ENCODE measurements around the gene APBB1.
A peak's percentile ranks its signal among the peaks of the same experiment; 100 is the strongest.

APBB1 gene

DNA sequence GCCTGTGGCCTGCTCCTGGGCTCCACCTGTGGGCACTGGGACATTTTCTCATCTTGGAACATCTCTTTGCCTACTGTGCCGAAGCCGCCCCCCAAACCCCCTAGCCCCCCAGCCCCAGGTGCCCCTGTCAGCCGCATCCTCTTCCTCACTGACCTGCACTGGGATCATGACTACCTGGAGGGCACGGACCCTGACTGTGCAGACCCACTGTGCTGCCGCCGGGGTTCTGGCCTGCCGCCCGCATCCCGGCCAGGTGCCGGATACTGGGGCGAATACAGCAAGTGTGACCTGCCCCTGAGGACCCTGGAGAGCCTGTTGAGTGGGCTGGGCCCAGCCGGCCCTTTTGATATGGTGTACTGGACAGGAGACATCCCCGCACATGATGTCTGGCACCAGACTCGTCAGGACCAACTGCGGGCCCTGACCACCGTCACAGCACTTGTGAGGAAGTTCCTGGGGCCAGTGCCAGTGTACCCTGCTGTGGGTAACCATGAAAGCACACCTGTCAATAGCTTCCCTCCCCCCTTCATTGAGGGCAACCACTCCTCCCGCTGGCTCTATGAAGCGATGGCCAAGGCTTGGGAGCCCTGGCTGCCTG is 27.3 kb downstream of the APBB1 start:
- DNase-seq = no peak

DNA sequence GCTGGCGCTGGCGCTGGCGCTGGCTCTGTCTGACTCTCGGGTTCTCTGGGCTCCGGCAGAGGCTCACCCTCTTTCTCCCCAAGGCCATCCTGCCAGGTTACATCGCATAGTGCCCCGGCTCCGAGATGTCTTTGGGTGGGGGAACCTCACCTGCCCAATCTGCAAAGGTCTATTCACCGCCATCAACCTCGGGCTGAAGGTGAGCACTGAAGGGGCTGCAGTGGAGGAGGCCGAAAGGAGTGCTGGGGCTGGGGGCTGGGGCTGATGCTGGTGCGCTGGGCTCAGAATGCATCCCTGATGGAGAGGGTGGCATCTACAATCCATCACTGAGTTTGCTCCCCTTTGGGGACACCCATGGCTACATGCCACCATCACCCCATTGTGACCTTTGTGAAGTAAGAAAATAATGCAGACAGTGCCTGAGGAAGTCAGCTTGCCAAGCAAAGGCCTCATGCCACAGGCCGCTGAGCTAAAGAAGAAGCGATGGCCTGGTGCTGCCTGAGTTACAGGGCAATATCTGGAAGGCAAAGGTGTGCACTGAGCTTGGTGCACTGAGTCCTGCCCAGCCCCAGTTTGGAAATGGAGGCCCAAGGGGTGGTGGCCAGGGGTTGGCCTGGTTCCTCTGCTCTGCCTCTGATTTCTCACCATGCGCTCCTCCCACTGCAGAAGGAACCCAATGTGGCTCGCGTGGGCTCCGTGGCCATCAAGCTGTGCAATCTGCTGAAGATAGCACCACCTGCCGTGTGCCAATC is 28.0 kb downstream of the APBB1 start:
- no peak for DNase-seq

DNA sequence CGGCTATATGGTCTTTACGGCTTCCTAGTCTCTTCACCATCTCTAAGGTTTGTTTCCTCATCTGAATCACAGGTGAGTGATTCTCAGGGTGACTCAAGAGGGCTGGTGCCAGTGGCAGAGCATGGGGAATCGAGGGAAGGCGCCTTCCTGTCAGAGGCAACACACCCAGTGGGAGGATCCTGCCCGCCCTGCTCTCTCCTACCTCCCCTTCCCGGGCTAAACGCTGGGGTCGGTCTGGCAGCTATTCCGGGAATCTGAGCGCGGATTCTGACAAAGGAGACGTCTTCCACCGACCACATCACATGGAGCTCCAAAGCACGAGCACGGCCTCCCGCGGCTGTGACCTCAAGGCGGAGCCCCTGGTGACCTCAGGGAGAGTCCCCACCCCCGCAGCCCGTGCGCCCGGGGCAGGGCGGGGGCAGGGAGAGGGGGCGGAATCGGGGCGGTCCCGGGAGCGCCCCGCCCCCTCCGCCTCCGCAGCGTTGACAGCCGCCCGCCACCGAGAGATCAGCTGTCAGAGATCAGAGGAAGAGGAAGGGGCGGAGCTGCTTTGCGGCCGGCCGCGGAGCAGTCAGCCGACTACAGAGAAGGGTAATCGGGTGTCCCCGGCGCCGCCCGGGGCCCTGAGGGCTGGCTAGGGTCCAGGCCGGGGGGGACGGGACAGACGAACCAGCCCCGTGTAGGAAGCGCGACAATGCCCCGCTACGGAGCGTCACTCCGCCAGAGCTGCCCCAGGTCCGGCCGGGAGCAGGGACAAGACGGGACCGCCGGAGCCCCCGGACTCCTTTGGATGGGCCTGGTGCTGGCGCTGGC is 28.8 kb downstream of the APBB1 start, which contains the start of gene SMPD1:
Gene SMPD1, plus strand, starts transcription at position 570 of the 813 bp plus-strand sequence. Its CDS starts 125 bp downstream, at position 695.
- peak; percentile 85 for DNase-seq

DNA sequence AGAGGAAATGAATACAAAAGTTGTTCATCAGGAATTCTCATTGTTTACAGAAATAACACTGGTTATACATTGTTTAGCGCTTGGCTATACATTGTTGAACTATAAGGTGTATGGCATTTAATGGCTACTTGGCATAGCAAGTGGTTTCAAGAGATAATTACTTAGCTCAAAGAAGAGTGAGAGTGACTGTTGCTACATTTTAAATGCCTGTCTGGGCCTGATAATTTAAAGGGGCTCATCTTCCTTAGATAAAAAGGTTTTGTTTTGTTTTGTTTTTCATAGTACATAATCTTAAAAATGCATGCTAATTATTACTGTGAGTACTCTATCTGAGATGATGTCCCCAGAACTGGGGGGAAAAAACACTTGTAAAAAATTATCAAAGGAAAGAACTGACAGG is 30.1 kb downstream of the APBB1 start:
- DNase-seq = no peak

DNA sequence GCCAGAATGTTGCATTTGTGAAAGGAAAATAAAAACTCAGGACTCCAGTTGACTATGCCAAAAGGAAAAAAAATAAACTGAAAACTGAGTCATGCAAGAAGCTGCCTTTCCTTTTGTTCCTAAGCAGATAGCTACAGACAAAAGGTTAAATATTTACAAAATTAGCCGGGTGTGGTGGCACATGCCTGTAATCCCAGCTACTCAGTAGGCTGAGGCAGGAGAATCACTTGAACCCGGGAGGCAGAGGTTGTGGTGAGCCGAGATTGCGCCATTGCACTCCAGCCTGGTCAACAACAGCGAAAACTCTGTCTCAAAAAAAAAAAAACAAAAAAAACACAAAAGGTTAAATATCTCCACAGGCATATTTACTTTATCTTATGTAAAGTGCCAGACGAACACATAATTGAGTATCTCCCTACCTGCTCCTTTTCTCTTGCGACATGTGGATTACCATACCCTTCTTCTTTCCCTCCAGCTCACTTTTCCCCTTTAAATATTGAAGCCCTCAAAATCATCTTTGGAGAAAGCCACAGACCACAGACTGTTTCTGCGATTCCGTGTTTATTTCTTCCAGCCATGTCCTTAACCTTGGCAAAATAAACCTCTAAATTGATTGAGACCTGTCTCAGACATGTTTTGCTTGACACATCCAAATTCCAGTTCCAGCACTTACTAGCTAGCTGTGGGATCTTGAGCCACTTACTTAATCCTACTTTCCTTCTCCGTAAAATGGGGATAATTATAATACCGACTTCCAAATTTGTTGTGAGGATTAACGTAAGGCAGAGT is 30.9 kb downstream of the APBB1 start:
- no peak for DNase-seq

DNA sequence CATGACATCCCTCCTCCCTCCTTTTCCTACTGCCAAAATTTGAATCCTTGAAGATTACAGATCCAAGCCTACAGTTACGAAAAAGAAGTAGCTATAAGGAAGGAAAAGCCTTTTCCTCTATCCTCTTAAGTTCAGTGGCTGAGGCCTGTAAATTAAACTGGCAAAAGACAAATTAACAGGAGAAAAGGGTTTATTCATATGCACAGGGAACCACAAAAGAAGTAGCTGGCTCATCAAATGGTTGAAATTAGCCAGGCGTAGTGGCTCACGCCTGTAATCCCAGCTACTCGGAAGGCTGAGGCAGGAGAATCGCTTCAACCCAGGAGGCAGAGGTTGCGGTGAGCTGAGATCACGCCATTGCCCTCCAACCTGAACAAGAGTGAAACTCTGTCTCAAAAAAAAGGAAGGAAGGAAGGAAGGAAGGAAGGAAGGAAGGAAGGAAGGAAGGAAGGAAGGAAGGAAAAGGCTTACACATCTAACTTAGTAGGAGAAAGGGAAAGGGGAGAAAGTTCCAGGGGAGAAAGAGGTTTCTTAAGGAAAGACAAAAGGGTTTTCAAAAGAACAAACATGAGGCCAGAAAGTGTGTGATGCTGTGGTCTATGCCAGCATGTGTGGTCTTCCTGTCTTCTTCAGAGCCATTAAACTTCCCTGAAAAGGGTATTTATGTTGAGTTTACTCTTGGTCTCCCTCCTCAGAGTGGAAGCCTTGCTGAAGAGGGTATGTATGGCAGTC is 33.7 kb downstream of the APBB1 start:
- no peak for DNase-seq

DNA sequence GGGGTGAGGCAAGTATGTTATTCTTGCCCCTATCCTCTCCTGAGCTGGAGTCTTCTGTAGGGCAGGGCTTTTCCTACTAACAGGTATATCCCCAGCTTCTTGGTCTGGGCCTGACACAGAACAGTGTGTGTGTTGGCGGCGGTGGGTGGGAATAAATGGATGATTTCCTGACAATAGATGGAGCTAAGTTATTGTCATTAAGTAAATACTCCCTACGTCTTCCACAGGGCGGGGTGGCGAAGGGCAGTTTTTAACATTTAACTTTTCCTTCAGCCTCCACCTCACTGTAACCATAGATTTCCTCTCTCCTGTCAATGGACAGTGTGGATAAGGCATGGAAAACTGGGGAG is 40.3 kb downstream of the APBB1 start:
- DNase-seq = no peak

DNA sequence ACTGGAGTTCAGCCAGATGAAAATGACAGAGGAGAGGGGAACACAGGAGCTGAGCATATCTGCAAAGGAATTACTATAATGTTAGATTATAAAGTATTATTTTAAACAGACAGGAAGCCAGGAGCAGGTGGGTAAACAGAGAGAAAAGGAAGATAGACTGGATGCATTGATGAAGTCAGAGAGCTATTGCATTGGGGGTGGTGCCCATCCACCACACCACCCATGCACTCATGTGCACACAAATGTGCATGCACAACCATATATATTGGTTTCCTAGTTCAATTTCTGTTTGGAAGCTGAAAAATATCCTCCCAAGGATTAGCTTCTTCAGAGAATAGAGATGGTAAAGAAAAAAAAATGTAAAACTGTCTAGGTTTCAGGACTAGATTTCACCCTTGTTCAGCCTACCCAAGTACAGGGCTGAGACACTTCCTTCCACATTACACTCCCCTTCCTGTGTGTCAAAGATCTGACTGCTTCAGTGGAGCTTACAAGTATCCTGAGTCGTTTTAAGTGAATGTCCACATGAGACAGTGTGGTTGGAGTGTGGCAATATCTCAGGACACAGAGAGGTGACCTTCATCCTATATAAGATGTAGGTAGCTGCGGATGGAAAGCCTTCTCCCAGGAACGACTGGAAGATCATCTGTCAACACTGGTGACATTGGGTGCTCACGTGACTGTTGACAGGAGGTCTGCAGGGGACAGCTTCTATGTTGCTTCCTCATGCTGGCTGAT is 40.8 kb downstream of the APBB1 start:
- no peak for DNase-seq

DNA sequence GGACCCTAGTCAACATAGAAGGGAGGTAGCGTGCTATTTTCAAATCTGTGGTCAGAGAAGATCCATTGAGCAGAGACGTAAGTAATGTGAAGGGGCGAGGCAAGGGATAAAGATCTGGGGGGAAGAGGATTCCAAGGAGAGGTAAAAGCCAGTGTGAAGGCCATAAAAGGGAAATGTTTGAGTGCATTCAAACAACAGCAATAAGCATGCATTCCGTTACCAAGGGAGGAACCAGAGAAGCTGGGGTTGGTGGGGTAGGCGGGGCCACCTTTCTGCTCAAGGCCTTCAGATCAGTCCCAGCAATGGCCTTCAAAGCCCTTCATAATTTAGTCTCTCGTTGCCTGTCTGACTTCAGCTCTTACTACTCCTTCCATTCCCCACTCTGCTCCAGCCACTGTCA is 47.1 kb downstream of the APBB1 start:
- no peak for DNase-seq

DNA sequence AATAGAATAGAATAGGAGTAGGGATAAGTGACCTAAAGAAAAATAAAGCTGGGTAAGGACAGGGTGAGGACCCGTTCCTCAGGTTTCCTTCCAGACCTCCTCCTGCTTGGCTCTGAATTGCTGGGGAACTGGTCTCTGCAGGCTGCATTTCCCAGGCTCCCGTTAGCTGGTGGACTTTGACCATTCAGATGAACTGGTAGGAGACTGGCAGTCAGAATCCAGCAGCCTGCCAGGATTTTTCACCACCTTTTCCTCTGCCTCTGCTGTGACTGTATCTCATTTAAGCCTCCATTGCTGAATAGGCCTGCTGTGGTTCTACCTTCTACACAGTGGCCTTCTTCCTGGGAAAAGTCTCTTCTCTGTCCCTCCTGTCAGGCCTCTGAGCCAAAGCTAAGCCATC is 53.2 kb downstream of the APBB1 start:
- no peak for DNase-seq

DNA sequence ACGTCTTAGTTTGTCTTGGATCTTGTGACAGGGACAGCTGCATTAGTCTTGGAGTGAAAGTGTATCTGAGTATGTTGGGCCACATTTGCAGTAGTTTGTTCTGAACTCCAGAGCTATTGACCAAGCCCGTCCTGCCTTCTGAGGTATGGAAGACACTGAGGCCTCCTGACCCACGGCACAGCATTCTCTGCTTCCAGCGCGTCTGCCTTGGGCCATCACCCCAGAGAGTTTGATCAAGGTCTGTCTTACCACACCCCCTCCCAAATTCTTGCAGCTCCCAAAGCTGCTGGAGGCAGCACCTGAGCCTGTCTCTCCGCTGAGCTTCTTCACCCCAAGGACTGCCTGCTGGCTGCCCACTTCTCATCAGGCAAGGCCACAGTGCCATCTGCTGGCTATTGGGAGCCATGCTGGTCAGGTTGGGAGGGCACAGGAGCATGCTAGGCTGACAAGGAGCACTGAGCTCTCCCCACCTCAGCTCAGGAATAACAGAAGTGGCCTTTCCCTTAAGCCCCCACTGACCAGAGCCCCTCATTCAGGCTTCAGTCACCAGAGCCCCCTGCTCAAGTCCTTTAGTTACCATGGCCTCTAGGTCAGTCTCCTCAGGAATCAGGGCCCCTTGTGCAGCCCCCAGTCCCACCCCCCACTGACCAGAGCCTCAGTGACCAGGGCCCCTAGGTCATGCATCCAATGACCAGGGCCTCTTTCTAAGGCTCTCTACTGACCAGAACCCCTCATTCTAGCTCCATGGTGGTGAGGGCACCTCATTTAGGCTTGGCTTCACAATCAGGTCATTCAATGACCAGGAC is 55.8 kb downstream of the APBB1 start:
- peak; percentile 79 for DNase-seq

DNA sequence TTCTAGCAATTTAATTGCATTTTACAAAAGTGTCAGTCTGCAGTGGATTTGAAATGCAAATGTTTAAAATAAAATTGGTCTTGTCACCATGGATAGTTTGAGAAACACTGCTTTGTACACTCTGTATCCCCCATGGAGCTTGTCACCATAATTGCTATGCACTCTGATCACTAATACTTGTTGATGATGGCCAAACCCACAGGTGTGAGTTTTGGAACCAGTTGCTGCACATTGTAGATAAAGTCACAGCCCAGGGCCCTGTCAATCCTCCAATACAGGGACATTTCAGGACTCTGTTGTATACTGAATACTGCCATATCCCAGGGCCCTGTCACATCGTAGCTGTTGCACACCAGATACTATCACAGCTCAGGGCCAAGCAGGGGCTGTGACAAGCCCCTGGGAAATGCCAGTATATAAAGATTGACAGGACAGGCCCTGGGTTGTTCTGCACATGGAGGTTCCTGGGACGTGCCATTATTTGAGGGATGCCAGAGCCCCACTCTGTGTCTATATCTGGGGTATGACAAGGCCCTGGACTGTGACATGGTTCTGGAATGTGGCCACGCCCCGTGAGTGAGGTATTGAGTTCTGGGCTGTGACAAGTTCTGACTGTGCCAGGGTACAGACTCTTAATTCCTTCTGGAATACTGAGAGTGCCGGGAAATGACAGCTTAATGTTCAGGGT is 56.6 kb downstream of the APBB1 start:
- no peak for DNase-seq

DNA sequence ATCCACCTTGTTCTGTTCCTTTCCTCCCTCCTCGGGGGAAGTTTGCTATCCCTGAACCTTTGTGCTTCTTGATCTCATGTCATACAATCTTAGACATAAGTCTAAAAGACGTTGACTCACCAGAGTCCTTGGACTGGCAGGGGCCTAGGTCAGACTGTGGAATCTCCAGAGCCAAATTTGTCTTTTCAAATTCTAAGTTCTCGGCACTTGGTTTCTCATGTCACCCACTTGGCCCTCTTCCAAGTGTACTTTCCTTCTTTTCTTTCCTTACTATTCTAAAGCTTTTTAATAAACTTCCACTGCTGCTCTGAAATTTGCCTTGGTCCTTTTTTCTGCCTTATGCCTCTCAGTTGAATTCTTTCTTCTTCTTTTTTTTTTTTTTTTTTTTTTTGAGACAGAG is 58.7 kb downstream of the APBB1 start:
- DNase-seq = no peak

DNA sequence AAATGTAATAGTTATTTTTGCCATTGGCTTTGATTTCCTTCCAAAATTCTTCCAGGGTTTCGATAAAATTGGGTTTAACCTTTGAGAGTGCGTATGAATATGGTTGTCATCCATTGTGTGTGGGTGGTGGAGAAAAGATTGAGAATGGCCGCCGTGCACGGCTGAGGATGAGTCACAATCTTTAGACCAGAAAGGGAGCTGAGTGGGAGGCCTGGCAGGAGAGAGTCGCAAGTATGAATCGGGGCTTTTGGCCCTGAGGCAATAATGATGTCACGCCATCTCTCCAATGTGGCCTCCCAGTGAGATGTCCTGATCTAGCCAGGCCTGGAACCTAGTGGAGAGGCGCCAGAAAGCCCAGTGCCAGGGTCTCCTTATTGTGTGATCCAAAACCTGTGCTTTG is 61.7 kb downstream of the APBB1 start:
- DNase-seq = peak; percentile 71

DNA sequence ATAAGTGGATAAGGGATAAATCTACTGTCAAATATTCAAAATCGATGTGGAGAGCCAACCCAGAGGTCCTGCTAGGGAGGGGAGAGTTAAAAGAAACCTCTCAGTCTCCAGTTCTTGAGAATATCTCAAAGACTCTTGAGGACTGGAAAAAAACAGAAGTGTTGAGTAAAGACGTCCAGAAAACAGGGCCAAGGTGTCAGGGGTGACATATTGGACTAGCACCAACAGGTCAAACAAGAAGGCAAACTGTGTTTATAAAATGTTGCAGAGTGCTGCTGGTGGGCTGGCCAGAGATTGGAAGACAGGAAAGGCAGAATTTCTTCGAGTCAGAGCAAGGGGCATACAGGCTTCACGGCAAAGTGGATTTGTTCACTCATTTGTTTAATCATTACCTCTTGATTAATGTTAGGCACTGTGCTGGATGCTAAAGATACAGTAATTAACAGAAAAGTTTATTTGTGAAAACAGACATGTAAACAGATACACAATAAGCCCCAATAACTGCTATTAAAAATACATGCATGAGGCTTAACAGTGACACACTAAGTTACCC is 62.3 kb downstream of the APBB1 start:
- DNase-seq = no peak

DNA sequence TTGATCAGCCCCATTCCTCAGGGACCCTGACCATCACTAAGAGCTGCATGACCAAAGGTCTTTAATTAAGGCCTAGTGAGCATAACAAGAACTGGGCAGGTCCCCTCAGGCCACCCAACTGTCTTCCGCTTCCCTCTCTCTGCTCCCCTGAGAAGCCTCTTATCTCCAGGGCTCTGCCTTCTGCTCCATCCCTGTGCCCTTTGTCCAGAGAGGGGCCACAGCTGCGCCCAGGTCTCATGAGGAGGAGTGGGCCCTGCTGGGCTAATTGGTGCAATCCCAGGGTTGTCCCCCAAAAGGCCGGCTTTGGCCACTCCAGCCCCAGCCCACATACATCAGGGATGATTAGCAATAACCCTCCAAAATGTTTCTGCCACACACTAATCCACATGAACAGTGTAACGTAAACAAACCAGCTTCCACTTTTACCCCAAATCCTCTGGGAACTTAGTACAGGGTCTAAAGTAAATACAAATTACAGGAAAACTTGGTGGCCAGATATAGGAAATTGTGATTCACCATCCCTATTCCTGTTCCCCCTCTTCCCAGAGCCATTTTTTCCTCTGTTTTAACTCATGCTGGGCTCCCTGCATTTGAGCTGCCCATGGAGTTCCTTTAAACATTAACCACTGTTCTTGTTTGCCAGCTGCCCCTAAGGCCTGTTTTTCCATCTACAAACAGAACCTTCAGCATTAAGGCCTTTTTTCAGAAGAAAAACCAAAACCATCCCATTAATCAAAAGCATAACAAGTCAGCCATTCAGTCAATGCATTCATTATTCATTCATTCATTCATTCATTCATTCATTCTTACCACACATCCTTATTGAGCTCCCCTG is 64.0 kb downstream of the APBB1 start:
- DNase-seq = peak; percentile 47

DNA sequence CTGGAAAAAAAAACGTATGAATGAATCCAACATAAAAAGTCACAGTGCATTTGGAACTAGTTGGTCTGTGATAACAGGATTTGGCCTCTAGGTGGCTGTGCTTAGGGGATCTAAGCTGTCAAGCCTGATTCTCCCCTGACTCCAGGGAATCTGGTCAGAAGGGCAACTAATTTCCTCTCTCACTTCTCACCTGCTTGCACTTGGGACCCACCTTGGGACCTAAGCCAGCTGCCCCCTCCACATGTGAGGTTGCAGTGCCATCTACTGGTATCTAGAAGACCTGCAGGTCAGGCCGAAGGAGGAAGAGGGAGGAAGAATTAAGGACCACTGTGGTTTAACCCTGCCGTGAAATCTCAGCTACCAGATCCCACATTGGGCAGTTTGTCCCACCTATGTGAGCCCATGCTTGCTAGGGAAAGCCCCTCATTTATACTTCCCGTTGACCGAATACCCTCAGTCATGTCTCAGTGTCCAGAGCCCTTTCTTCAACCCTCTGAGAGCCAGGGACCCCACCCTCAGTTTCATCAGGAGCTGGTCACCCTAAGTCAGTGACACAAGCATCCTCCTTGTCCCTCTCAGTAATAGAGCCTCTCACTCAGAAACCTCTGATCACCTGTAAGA is 65.4 kb downstream of the APBB1 start:
- DNase-seq = peak; percentile 44

DNA sequence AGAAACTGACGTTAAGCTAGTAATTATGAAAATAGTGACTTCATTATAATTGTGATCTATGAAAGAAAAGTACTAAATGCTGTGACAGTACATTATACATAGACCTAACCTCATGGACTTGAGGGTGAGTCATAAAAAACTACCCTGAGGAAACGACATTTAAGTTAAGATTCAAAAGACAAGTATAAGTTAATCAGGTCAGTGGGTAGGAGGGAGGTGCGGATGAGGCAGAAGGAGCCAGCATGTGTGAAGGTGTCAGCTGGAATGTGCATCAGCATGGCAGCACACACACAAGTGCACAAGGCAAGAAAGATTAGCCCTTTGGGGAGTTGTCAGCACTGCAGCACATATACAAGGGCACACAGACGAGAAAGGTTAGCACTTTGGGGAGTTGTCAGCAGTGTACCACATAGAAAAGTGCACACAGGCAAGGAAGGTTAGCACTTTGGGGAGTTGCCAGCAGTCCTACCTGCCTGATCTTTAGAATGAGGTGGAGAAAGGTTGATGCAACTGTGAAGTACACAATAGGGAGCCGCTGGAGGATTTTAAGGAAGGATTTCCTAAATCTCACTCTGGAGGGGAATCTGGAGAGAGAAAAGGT is 67.0 kb downstream of the APBB1 start:
- DNase-seq = no peak

Data from fibroblast of skin of scalp (primary cell).